GM04503 (cell line): ENCODE results near the gene SUSD5.

Experiments used
- DNase-seq: peaks from one replicate; pipeline ENCODE4 v3.0.0-alpha.2; 2012; ENCODE audit warnings: low read depth

Gene SUSD5

DNA sequence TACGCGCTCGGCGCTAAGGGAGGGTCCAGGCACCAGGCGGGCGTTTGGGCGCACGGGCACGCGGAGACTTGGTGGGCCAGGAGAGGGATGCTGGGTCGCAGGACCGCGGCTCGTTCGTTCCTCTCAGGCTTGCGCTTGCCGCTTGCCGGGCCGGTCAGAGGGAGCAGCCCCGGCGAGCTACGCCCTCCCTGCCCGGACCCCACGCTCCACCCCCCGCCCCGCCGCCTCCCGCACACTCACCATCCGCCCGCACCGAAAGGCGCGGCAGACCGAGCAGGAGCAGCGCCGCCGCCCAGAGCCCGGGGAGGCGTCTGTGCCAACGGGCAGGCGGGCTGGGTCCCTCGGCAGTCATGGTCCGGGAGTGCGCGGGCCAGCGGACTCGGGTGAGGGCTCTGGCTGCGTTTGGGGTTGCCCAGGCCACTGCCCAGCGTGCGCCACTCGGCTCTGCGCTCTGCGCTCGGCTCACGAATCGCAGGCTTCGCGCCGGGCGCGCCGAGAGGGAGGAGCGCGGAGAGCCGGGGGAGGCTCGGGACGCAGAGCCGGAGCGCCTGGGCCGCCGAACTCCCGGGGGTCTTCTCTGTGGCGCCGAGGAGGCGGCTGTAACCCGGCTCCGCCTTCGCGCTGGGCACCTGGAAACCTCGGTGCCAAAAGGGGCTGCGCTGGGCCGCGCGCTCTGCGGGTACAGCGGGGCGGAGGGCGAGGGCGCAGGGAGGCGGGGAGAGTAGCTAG, at the start of gene SUSD5:
SUSD5 (minus strand) TSS at position 365 of the 729 bp plus-strand sequence; CDS start at position 352, 13 bp downstream.
- no peak for DNase-seq

DNA sequence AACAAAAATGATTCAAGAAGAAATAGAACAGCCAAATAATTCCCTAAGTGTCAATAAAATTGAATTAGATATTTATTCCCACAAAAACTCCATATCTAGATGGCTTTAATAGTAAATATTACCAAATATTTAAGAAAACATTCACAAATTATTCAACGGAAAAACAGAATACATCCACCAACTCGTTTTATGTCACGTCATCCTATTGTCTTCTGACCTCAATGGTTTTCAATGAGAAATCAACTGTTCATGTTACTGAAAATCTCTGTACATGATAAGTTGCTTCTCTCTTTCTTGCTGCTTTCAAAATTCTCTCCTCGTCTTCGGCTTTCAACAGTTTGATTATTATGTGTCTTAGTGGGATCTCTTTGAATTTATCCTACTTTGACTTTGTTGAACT, 41.5 kb upstream of the SUSD5 start:
- no peak for DNase-seq

DNA sequence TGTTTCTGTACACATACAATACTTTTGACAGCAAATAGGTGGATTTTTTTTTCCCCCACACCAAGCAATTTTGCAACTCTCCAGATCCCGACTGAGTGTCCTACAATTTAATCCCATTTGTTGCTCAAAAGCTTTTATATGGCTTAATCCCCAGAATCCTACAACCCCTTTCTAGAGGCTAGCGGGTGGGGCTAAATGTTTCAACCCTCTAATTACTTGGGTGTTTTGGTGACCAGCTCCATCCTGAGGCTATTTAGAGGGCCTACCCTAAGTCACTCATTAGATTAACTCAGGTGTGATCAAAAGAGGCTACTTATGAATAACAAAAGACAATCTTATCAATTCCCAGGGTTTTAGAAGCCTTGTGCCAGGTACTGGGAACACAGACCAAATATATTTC, 37.6 kb upstream of the SUSD5 start:
- DNase-seq: no peak

DNA sequence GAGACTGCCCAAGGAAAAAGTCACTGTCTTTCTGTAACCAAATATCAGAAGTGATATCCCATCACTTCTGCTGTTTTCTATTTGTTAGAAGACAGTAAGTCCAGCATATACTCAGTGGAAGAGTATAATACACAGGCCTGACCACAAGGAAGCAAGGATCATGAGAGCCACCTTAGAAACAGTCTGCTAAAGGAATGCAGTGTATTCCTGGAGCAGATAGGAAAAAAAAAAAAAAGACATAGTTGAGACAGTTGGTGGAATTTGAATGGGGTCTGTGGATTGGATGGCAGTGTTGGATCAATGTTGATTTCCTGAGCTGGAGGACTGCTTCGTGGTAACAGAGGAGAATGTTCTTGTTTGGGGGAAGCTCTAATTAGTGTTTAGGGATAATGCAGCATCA, 32.1 kb upstream of the SUSD5 start:
- DNase-seq: no peak

DNA sequence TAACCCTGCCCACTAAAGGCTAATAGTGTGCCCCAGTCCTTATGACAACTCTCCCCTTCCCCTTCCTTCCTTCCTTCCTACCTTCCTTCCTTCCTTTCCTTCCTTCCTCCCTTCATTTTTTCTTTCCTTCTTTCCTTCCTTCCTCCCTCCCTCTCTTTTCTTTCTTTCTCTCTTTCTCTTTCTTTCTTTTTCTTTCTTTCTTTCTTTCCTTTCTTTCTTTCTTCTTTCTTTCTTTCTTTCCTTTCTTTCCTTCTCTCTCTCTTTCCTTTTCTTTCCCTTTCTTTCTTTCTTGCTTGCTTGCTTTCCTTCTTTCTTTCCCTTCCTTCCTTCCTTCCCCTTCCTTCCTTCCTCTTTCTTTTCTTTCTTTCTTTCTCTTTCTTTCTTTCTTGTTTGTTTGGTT, 28.2 kb upstream of the SUSD5 start:
- no peak for DNase-seq

DNA sequence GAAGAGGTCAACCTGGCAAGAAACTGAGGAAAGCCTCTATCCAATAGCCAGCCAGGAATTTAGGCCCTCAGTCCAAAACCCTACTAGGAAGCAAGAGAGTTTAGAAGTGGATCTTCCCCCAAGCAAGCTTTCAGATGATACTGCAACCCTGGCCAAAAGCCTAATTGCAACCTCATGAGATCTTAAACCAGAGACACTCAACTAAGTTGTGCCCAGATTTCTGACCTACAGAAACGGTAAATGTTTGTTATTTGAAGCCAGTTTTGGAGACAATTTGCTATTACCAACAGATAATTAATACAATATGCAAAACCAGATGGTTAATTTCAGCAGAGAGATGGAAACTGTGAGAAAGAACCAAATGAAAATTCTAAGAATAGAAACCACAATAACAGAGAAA, 21.7 kb upstream of the SUSD5 start:
- DNase-seq: no peak

DNA sequence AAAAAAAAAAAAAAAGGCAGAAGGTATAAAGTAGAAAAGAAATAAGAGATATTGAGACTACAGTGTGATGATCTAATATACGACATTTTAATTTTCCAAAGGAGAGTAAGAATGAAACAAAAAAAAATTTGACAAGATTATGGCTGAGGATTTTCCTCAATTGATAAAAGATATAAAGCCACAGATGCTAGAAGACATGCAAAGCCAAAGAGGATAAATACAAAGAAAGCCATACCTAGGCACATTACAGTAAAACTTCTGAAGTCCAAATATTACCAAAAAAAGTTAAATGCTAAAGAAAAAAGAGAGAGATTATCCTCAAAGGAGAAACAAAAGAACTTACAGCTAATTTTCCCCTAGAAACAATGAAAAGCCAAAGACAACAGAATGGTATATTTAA, 20.3 kb upstream of the SUSD5 start:
- no peak for DNase-seq

DNA sequence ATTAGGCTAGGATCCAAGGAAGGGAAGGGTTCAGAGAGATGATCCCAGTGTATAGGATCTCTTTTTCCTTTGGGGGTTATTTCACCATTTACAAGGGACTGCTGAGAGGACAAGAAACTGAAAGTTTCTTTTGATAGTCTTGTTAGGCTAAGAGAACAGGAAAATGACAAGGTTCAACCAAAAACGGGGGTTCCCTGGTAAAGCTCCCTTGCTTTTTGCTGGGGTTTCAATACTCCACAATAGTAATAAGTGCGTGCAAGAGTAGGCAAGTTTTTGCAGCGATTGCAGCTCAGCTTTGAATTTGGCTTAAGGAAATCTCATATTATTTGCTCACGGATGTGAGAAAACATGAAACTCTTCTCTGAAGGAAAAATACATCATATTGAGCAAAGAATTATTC, 18.8 kb upstream of the SUSD5 start:
- DNase-seq: no peak

DNA sequence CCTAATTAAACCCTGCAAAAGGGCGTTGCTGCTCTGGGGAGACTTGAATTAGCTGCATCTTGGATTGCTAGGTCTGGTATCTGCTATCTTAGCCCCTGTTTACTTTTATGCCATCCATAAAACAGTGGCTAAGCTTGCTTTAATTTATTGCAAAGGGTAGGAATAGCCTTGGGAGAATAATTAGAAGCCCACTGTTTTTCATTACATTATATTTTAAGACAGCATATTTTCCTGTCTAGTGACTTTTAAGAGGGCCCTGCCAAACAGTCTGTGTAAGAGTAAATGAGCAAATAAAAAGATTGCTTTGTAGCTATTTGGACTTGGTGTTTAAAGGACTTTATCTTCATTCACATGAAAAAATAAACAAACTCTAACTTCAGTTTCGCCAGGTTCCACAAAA, 17.4 kb upstream of the SUSD5 start:
- DNase-seq: no peak

DNA sequence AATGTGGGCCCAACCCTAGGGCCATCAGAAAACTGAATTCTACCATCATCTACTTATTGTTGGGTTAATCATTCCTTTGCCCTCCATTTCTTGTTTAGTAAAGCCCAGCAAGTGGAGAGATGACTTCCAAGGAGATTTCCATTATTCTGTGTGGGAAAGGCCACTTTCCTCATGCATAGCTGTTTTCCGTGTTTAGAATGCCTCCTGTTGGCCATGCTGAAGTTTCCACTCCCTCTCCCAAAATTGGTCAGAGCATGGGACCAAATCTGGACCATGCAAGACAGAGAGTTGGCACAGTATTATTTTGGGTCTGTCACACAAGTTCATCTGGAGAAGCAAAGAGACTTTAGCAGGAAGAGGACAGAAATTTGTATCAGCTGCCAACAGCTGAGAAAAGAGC, 15.3 kb upstream of the SUSD5 start:
- DNase-seq: no peak

DNA sequence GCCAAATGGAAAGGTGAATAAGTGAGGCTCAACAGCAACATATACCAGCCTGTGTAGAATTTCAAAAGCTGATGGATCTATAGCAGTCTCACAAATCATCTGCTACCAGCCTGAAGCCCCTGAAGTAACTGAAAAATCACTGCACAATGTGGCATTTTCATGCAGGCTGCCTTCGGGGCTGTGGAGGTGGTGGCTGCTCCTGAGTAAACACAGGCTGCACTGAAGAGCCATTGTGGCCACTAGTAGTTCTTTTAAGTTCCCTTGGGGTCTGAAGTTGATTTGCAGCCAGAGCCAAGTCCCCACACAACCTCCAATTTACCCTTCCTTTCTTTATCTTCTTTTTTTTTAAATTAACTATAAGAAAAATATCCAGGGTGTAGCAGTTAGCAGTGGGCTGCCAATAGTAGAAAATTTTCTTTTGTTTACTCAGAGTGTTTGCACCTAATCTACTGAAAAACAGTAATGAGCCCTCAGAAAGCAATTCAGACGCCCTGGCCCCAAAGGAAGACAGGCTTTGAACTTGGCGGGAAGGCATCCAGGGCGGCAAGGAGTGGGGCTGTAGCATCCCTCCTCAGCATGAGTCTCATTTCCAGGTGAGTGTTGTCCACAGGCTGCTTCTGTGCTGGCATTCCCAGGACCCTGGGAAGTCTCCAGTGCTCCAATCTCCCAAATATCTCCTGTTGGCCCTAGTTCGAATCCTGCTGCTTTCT, 13.3 kb upstream of the SUSD5 start:
- DNase-seq: no peak

DNA sequence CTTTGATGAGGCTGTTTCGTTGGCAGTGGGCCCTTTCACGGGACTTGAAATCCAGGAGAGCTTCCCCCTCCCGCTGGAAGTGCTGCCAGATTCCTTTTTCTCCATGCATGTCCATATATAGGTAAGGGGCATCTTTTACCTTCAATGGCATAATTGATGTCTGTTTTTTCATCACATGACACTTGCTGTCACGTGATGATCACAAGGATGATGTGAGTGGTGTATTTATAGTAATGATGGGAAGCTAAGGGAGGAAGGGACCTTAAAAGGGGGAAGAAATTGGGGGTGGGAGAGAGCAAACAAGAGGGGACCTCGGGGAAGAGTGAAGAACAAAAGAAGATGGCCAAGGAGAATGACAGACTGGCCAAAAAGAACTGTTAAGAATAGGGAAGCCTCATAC, 11.3 kb upstream of the SUSD5 start:
- no peak for DNase-seq

DNA sequence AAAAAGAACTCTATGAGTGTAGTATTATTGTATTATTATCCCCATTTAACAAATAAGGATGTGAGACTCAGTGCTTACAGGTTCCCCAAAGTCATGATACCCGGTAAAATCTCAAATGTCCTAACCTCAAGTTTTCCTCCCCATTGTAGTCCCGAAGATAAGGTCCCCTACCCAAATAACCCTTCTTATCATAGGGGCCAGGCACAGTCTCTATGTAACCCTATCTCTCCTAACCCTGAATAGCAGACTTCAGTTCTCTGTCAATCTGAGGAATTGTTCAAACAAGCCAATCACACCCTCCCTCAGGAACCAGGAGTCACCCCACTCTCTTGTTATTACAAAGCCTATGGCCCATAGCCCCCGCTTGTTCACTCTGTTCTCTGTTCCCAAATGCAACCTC, 10.5 kb upstream of the SUSD5 start:
- DNase-seq: no peak

DNA sequence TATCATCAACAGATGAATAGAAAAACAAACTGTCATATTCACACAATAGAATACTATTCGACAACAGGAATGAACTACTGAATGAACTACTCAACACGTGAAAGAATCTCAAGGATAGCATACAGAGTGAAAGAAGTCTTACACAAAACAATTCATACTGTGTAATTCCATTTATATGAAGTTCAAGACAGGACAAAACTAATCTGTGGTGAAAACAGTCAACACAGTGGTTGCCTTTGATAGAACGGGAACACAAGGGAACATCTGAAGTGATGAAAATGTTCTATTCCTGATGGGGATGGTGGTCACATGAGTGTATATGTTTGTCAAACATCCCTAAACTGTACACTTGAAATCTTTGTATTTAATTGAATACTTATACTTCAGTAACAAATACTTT, 2.6 kb upstream of the SUSD5 start:
- DNase-seq: no peak

DNA sequence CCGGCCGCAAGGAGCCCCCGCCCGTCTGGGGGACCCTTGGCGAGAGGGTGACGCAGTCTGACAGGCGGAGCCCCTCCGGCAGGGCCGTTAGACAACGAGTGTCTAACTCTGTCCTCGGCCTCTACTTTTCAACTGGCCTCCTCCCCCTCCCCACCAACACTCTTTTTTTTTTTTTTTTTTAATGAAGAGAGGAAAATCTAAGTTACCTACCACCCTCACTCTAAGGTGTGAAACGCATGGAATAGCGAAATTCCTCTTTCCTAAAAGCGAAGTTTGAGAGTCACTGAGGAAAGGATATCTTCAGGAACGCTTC, 521 bp upstream of the SUSD5 start:
- DNase-seq: no peak

DNA sequence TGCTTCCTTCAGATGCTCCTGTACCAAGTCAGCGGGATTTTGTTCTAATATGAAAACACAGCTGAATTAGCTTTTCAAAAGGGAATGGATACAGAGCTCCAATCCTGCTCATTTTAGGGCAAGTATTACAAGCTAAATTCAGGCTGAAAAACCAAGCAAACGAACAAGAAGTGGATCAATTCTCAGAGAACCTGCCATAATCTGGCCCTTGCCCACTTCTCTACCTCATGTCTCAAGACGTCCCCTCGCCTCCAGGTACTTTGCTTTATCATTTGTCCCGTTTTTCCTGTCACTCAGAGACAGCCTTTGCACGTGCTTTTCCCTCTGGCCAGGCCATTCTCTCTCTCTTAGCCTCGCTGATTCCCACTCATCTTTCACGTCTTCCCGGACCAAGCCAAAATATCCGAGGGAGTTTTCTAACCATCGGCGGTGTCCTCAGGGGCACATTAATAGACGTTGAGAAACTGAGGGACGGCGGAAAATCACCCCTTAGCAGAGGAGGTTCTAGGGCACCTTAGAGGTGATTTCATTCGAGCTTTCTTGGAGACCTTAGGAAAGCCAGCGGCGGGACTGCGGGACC, 654 bp downstream of the SUSD5 start:
- DNase-seq: no peak

DNA sequence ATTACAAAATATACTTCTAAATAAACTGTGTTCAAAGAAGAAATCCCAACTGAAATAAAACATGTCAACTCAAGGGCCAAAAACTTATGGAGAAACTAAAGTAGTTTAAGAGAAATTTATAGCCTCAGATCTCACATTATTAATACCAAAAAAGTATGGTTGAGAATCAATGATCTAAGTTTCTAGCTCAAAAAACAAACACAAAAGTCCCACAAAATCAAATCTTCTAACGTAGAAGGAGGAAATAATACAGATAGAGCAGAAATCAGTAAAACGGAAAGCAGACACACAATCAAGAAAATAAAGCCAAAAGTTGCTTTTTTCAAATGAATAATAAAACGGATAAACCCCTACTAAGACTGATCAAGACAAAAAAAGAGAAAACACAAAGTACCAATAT, 2.9 kb downstream of the SUSD5 start:
- DNase-seq: no peak

DNA sequence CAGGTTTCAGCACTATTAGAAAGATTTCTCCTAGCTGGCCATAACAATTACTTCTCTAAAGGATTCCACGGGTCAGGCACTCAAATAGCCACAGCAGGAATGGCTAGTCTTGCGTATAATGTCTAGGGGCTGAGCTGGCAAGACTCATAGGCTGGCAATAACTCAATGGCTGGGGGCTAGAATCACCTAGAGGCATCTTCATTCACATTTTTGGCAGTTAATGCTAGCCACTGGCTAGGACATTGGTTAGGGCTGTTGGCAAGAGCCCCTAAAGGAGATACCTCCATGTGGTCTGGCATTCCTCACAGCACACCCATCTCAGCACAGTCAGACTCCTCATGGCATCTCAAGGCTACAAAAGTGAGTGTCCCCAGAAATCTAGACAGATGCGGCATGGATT, 6.2 kb downstream of the SUSD5 start:
- DNase-seq: no peak

DNA sequence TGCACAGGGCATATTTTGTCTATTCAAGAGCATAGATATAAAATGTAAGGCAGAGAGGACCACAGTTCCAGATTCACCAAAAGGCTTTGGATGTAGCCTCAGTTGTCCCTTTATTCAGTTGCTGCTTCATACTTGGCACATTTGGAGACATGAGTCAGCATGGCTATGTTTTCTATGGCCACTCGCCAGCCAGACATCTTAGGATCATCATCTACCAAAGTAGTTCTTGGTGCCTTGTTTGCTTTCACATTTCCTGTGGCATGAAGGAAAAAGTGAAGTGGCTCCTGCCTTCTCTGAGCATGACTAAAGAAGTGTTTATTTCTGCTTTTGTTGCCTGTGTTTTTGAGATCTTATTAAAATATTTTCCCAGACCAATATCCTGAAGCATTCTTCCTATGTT, 7.2 kb downstream of the SUSD5 start:
- DNase-seq: peak; percentile 50

DNA sequence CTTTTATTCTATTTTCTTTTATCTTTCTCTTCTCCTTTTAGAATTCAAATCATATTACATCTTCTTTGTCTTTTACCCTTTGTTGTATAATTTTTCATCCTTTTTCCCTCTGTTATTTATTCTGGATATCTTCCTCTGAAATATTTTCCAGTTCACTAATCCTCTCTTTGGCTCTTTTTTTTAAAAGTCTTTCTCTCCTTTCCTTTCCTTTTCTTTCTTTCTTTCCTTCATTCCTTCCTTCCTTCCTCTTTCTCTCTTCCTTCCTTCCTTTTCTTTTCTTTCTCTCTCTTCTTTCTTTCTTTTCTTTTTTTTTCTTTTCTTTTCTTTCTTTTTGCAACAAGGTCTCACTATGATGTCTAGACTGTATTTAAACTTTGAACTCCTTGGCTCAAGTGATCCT, 9.3 kb downstream of the SUSD5 start:
- DNase-seq: no peak

DNA sequence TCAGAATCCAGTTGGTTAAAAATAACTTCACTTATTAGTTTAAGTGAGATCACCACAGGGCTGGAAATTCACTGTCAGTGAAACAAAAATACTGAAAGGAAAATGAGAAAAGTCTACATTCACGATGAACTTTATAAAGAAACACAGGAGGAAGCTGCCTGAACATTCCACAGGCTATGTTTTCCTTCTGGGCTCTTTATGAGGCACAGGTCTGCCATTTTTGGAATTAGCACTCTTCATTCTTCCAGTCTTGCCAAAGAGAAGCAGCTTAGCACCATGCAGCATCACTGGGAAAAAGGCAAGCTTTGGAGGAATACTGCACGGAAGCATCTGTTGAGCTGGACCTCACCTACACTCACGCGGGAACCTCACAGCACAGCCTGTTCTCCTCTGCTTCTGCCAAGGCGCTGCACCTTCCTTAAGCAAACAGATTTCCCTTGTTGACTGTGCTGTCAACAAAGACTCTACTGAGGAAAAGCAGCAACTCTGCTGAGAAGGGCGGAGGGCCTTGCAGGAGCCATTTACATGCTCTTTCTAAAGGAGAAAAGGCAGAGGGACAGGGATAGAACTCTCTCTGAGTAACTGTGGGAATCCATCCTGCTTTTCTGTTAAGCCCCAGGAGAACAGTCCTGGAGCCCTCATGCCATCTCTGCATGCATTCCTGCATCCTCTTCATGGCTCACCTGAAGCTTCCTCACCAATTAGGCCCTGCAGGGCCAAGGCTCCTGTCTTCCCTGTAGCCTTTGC, 15.7 kb downstream of the SUSD5 start:
- DNase-seq: no peak

DNA sequence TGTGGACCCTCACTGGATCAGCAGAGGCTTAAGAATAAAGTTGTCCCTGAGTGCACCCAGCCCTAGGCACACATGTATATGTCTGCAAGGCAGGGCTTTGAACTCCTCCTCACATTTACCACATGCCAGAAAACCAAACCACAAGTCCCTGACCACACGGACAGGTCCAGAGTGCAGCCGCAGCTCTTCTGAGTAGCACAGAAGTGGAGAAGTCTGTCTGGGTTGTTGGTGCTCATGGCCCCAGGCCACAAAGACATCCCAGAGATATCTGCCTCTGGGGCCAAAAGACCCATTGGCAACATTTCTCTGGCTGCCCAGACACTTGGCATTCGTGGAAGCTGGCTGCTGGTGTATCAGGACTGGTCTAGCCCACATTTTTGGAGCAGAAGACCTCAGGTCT, 17.4 kb downstream of the SUSD5 start:
- DNase-seq: no peak

DNA sequence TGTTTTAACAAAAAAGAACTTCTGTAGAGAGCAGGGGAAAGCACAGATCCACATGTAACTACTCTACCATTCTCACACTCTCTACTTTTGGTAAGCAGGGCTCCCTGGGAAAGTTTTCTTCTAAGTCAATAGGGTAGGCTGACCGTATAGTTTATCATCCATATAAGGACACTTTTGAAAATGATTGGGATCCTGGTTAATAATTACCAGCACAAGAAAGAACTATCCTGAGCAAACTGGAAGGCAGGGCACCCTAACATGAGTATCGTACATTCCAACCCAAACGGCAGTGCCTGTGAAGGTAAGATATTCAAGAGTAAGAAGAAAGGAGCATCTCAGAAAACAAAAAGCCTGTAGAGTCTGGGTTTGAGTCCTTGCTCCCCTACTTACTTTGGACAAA, 22.1 kb downstream of the SUSD5 start:
- no peak for DNase-seq
